ENCODE results near the gene ATP5F1C.
"Not testable (repeated sequence)": the region's sequence is repeated elsewhere in the genome, so short reads cannot be mapped to it uniquely, and the experiment has no call there.

GRCh38 chr10:7748637-7749036 lies 39.3 kb upstream of the ATP5F1C start:
- not testable (repeated sequence) for TF ChIP-seq POLR2A (IDR thresholded peaks at IDR 0.05)
- TF ChIP-seq, protein P1, sequence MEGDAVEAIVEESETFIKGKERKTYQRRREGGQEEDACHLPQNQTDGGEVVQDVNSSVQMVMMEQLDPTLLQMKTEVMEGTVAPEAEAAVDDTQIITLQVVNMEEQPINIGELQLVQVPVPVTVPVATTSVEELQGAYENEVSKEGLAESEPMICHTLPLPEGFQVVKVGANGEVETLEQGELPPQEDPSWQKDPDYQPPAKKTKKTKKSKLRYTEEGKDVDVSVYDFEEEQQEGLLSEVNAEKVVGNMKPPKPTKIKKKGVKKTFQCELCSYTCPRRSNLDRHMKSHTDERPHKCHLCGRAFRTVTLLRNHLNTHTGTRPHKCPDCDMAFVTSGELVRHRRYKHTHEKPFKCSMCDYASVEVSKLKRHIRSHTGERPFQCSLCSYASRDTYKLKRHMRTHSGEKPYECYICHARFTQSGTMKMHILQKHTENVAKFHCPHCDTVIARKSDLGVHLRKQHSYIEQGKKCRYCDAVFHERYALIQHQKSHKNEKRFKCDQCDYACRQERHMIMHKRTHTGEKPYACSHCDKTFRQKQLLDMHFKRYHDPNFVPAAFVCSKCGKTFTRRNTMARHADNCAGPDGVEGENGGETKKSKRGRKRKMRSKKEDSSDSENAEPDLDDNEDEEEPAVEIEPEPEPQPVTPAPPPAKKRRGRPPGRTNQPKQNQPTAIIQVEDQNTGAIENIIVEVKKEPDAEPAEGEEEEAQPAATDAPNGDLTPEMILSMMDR (IDR thresholded peaks at IDR 0.05 in 4 of 5, conservative IDR thresholded peaks at IDR 0.05 in 1 of 5), result not testable (repeated sequence)
